GM12878 (cell line): Measurements from ENCODE around the gene DEFB126. TPM values are rescaled to one million over a fixed set of nuclear protein-coding genes. Genes with fewer than 3 reads are reported as not detected.

Experiments
- ATAC-seq: fragments of 200-7000 bp; cut with Tn5 transposase; 3 replicates; pipeline ENCODE4 v1.9.1; 2020; ENCODE audit warnings: mild to moderate bottlenecking, moderate library complexity
- BruUV-seq: library from RNA; stranded (reverse); fragments of 400-500 nt; replicated peaks from 2 replicates; lab custom pipeline; 2021; lab: Mats Ljungman, UMichigan
- CTCF ChIA-PET: fragments of 300-600 bp; sonication (Branson Sonifier 250); formaldehyde crosslinking; extraction: SDS; loops from one replicate; lab custom pipeline; 2021; ENCODE audit warnings: inconsistent platforms; lab: Yijun Ruan, JAX
- POLR2A ChIA-PET: fragments of 350-600 bp; formaldehyde crosslinking; extraction: SDS; loops from one replicate; lab custom pipeline; 2021; ENCODE audit warnings: inconsistent platforms; lab: Charles Lee
- RAD21 ChIA-PET: fragments of 300-600 bp; sonication (Branson Sonifier 250); formaldehyde crosslinking; loops from one replicate; lab custom pipeline; 2023; ENCODE audit warnings: antibody characterized with exemption; ENCODE audit not compliant: unreplicated experiment; lab: Charles Lee
- SMC1A ChIA-PET: fragments of 300-600 bp; sonication (Branson Sonifier 250); formaldehyde crosslinking; loops from one replicate; lab custom pipeline; 2023; ENCODE audit not compliant: unreplicated experiment, uncharacterized antibody; lab: Charles Lee
- DNase-seq: peaks from one replicate; pipeline ENCODE4 v3.0.0-alpha.2; 2011; ENCODE audit warnings: low read depth, low spot score
- FAIRE-seq: peaks from 3 replicates; lab custom pipeline; 2011; peaks lifted over from hg19 to GRCh38; lab: Jason Lieb, UNC
- H2AFZ ChIP-seq: 2 replicates; pipeline ENCODE4 v1.6.0; 2011; ENCODE audit warnings: low read depth, low read length, control low read depth; ENCODE audit not compliant: control insufficient read depth
- H3K27ac ChIP-seq: 2 replicates; pipeline ENCODE4 v1.5.1; 2011; ENCODE audit warnings: control low read depth; ENCODE audit not compliant: control insufficient read depth, insufficient read depth
- H3K27me3 ChIP-seq, 2 experiments: replicated peaks in 1 of 2; 2 replicates each; pipeline versions ENCODE4 v1.6.0 to v1.6.1; 2011; ENCODE audit warnings: low read length in 1 of 2; ENCODE audit not compliant: control insufficient read depth in 2 of 2, insufficient read depth in 2 of 2
- H3K36me3 ChIP-seq, 2 experiments: 2 replicates each; pipeline ENCODE4 v1.5.1; 2011; ENCODE audit warnings: low read length in 1 of 2; ENCODE audit not compliant: control insufficient read depth in 2 of 2, insufficient read depth in 2 of 2
- H3K4me1 ChIP-seq: 2 replicates; pipeline ENCODE4 v1.6.1; 2011; ENCODE audit warnings: mild to moderate bottlenecking, low read length, moderate library complexity, mixed read lengths; ENCODE audit not compliant: control insufficient read depth, insufficient read depth
- H3K4me2 ChIP-seq: 2 replicates; pipeline ENCODE4 v1.6.0; 2011; ENCODE audit warnings: control low read depth; ENCODE audit not compliant: control insufficient read depth, insufficient read depth
- H3K4me3 ChIP-seq: fragments of 200-600 bp; sonication (generic); 2 replicates; pipeline ENCODE4 v1.5.1; 2016
- H3K79me2 ChIP-seq: 2 replicates; pipeline ENCODE4 v1.6.0; 2011; ENCODE audit warnings: low read length; ENCODE audit not compliant: control insufficient read depth, insufficient read depth
- H3K9ac ChIP-seq: 2 replicates; pipeline ENCODE4 v1.8.0; 2011; ENCODE audit warnings: low read length, control low read depth, mixed read lengths; ENCODE audit not compliant: control insufficient read depth, insufficient read depth
- H3K9me3 ChIP-seq: replicated peaks from 3 replicates; pipeline ENCODE4 v1.5.1; 2011; ENCODE audit warnings: mild to moderate bottlenecking, low read length; ENCODE audit not compliant: control insufficient read depth, insufficient read depth
- H4K20me1 ChIP-seq: 2 replicates; pipeline ENCODE4 v1.6.0; 2011; ENCODE audit not compliant: control insufficient read depth, insufficient read depth
- ATF3 ChIP-seq: IDR thresholded peaks from 2 replicates; pipeline ENCODE4 v1.6.1; 2011; ENCODE audit warnings: low read depth, mild to moderate bottlenecking, low read length, moderate library complexity, borderline replicate concordance; ENCODE audit errors: extremely low read depth
- BHLHE40 ChIP-seq, 2 experiments: fragments of 450-650 bp in 1 of 2; IDR thresholded peaks; 2 replicates each; pipeline ENCODE4 v1.6.1; 2011 to 2017; ENCODE audit warnings: low read depth in 2 of 2, borderline replicate concordance in 1 of 2, improper control_type of control experiment in 1 of 2, low read length in 1 of 2, mild to moderate bottlenecking in 1 of 2
- HDAC6 ChIP-seq: fragments of 200-600 bp; sonication (generic); IDR thresholded peaks from one replicate; pipeline ENCODE4 v1.8.0; 2017; ENCODE audit warnings: antibody characterized with exemption; ENCODE audit not compliant: unreplicated experiment
- LARP7 ChIP-seq: fragments of 450-650 bp; IDR thresholded peaks from 2 replicates; pipeline ENCODE4 v1.6.1; 2017; ENCODE audit warnings: mild to moderate bottlenecking
- SKIL ChIP-seq: fragments of 450-650 bp; IDR thresholded peaks from 2 replicates; pipeline ENCODE4 v1.6.1; 2017; ENCODE audit warnings: mild to moderate bottlenecking, low read depth, inconsistent platforms; ENCODE audit not compliant: poor library complexity, severe bottlenecking
- SUZ12 ChIP-seq: fragments of 200-600 bp; sonication (generic); IDR thresholded peaks from one replicate; pipeline ENCODE4 v1.6.1; 2018; ENCODE audit warnings: antibody characterized with exemption, mild to moderate bottlenecking; ENCODE audit not compliant: unreplicated experiment
- ZZZ3 ChIP-seq: IDR thresholded peaks from 2 replicates; pipeline ENCODE4 v1.6.1; 2011; ENCODE audit warnings: low read depth; ENCODE audit not compliant: control insufficient read depth, insufficient read length
- WGBS: methylation state at CpG from one replicate; pipeline ENCODE4 v1.1.6; 2016; ENCODE audit warnings: low lambda C conversion rate; ENCODE audit not compliant: insufficient replicate concordance, insufficient coverage; ENCODE audit errors: missing lambda C conversion rate; 5-methylcytosine and 5-hydroxymethylcytosine counted together
- in situ Hi-C: fragments of 300-500 bp; cut with MboI; formaldehyde crosslinking; loops from 9 replicates; pipeline ENCODE4 v1.14.3; 2018; ENCODE audit warnings: mixed read lengths
- intact Hi-C: fragments of 100-400 bp; cut with micrococcal nuclease; formaldehyde crosslinking; loops from one replicate; pipeline ENCODE4 v1.14.2; 2022; ENCODE audit not compliant: unreplicated experiment
- polyA plus RNA-seq, 11 experiments: library from polyadenylated mRNA; depleted of rRNA in 4 of 11; unstranded in 6 of 11; stranded (reverse) in 5 of 11; fragments of >200 nt; fragmentation: Nextera tagmentation in 4 of 11; fragmentation: Illumina TruSeq in 1 of 11; extraction: Ambion mirVana in 4 of 11; extraction: Trizol in 1 of 11; gene quantifications; 1 replicate in 1 of 11; 2 replicates in 10 of 11; pipeline versions ENCODE4 v1.2.1 to v1.2.3, GENCODE V29; 2011 to 2016; ENCODE audit warnings: inconsistent platforms in 2 of 11, missing spikeins in 2 of 11, low read depth in 1 of 11
- total RNA-seq, 4 experiments: library from RNA; depleted of rRNA in 3 of 4; stranded (reverse); fragments of >200 nt in 3 of 4; fragmentation: Illumina TruSeq in 1 of 4; extraction: Trizol in 1 of 4; gene quantifications; 2 replicates each; pipeline versions ENCODE4 v1.2.1 to v1.2.3, GENCODE V29; 2013 to 2021

DEFB126 gene
- total and polyA plus RNA-seq, 10 of the 15 experiments (the other 5 are each of a cell fraction or from before 2014, with no cell fraction given) = not detected

- intact Hi-C loops (no loop called here), in situ Hi-C loops (no loop called here)
- RAD21 ChIA-PET = no interaction called here
- DNase-seq (no peak), ATAC-seq (no peak), FAIRE-seq (no peak)
- Histone ChIP-seq H3K79me2 (no peaks in the 10 kb centered on the region), H4K20me1 (no peaks in the 10 kb centered on the region), H3K27me3 (no peaks in the 10 kb centered on the region), H3K9ac (no peak overlapping the region), H3K27ac (no peak overlapping the region), H3K36me3 (no peaks in the 10 kb centered on the region), H3K4me3 (no peak overlapping the region), H2AFZ (no peak overlapping the region), H3K4me2 (no peak overlapping the region), H3K4me1 (no peaks in the 10 kb centered on the region), H3K9me3 (no peaks in the 10 kb centered on the region)
- SMC1A ChIA-PET = no interaction called here
- WGBS = 13% methylated on average over 2 of the region's 2 CpGs
- no TSS peak for BruUV-seq
- POLR2A ChIA-PET = no interaction called here
- CTCF ChIA-PET = no interaction called here
- TF ChIP-seq ATF3 (no peak), ZZZ3 (no peak), SUZ12 (no peak), HDAC6 (no peak), BHLHE40 (IDR thresholded peaks at IDR 0.05; ENCODE audit: borderline replicate concordance in 1 of 2, low read depth in 2 of 2, low read length in 1 of 2) (no peak), LARP7 (no peak), SKIL (no peak)
Measured at GRCh38 chr20:184288-184687, 41.9 kb downstream of the DEFB126 start.
